MCF 10A (cell line): Measurements from ENCODE around the gene SDK2. TPM values are rescaled to one million over a fixed set of nuclear protein-coding genes. Genes with fewer than 3 reads are reported as not detected.

Source experiments
- BruUV-seq: library from RNA; stranded (reverse); fragments of 400-500 nt; replicated peaks from 2 replicates; lab custom pipeline; 2021; lab: Mats Ljungman, UMichigan
- CTCF ChIA-PET: fragments of 300-600 bp; sonication (Branson Sonifier 250); formaldehyde crosslinking; extraction: SDS; loops from one replicate; lab custom pipeline; 2021; ENCODE audit warnings: antibody characterized with exemption, inconsistent platforms; lab: Yijun Ruan, JAX
- POLR2A ChIA-PET: fragments of 300-600, 350-650 bp; sonication (Branson Sonifier 250); formaldehyde crosslinking; extraction: SDS; loops from one replicate; lab custom pipeline; 2020; ENCODE audit warnings: antibody characterized with exemption, inconsistent platforms; lab: Yijun Ruan, JAX
- DNase-seq: peaks from one replicate; pipeline ENCODE4 v3.0.0-alpha.2; 2018; ENCODE audit not compliant: unreplicated experiment
- H3K27ac Mint-ChIP-seq: one replicate; pipeline ENCODE4 v1.8.0; 2022; ENCODE audit warnings: mild to moderate bottlenecking, low read depth, mixed read lengths; ENCODE audit not compliant: unreplicated experiment
- H3K27me3 Mint-ChIP-seq: one replicate; pipeline ENCODE4 v1.8.0; 2022; ENCODE audit warnings: mixed read lengths; ENCODE audit not compliant: insufficient read depth, unreplicated experiment
- H3K36me3 Mint-ChIP-seq: one replicate; pipeline ENCODE4 v1.8.0; 2022; ENCODE audit warnings: mild to moderate bottlenecking, moderate library complexity, mixed read lengths; ENCODE audit not compliant: insufficient read depth, unreplicated experiment
- H3K4me1 Mint-ChIP-seq: one replicate; pipeline ENCODE4 v1.8.0; 2022; ENCODE audit warnings: mixed read lengths; ENCODE audit not compliant: insufficient read depth, unreplicated experiment
- H3K4me3 Mint-ChIP-seq: one replicate; pipeline ENCODE4 v1.8.0; 2022; ENCODE audit warnings: mild to moderate bottlenecking, moderate library complexity, mixed read lengths; ENCODE audit not compliant: unreplicated experiment
- H3K9me3 Mint-ChIP-seq: one replicate; pipeline ENCODE4 v1.8.0; 2022; ENCODE audit warnings: mixed read lengths; ENCODE audit not compliant: unreplicated experiment
- CTCF ChIP-seq: fragments of 200-600 bp; IDR thresholded peaks from one replicate; pipeline ENCODE4 v1.8.0; 2022; ENCODE audit warnings: antibody characterized with exemption, mild to moderate bottlenecking; ENCODE audit not compliant: unreplicated experiment
- intact Hi-C: fragments of 100-400 bp; cut with micrococcal nuclease; formaldehyde crosslinking; loops from 2 replicates; pipeline ENCODE4 v1.14.1; 2022
- total RNA-seq: library from RNA; stranded (reverse); gene quantifications from 2 replicates; pipeline ENCODE4 v1.2.3, GENCODE V29; 2022

Gene SDK2
- total RNA-seq, 1 experiment from 2014 or later = not detected

GRCh38 chr17:73435412-73435811, 208.8 kb downstream of the SDK2 start:
- DNase-seq = no peak
- peaks cover 5% of the 10 kb centered on the region for H3K36me3 Mint-ChIP-seq
- CTCF ChIA-PET = no interaction called here
- intact Hi-C loops = no loop called here
- H3K27ac Mint-ChIP-seq = no peak overlapping the region
- no peak overlapping the region for H3K4me3 Mint-ChIP-seq
- no peaks in the 10 kb centered on the region for H3K4me1 Mint-ChIP-seq
- BruUV-seq = no TSS peak
- no peak for TF ChIP-seq CTCF
- peaks cover 29% of the 10 kb centered on the region for H3K27me3 Mint-ChIP-seq
- H3K9me3 Mint-ChIP-seq = no peaks in the 10 kb centered on the region
- POLR2A ChIA-PET = no interaction called here

- Mint-ChIP-seq H3K9me3 (no peaks in the 10 kb centered on the region), H3K4me3 (no peak overlapping the region), H3K27me3 (peaks cover 29% of the 10 kb centered on the region), H3K36me3 (no peaks in the 10 kb centered on the region), H3K27ac (no peak overlapping the region), H3K4me1 (no peaks in the 10 kb centered on the region)
- DNase-seq = no peak
- intact Hi-C loops = no loop called here
- no peak for TF ChIP-seq CTCF
- ChIA-PET CTCF (no interaction called here), POLR2A (no interaction called here)
- BruUV-seq = no TSS peak
Measured at GRCh38 chr17:73434154-73434553, 210.1 kb downstream of the SDK2 start.

- BruUV-seq = no TSS peak
- Mint-ChIP-seq H3K9me3 (no peaks in the 10 kb centered on the region), H3K27me3 (peaks cover 22% of the 10 kb centered on the region), H3K4me1 (no peaks in the 10 kb centered on the region), H3K36me3 (no peaks in the 10 kb centered on the region), H3K4me3 (no peak overlapping the region), H3K27ac (no peak overlapping the region)
- intact Hi-C loops = no loop called here
- TF ChIP-seq CTCF = no peak
- CTCF ChIA-PET = interaction anchor here (0.6 to 1.1 kb wide), 2 partner anchors 59 to 744 kb away, joined by 3 to 4 read pairs; no protein-coding TSS in a partner anchor
- POLR2A ChIA-PET = no interaction called here
- DNase-seq = no peak
Measured at GRCh38 chr17:73433501-73433900, 210.7 kb downstream of the SDK2 start.

GRCh38 chr17:73432624-73433190, 211.5 kb downstream of the SDK2 start:
- Mint-ChIP-seq H3K4me3 (no peak overlapping the region), H3K9me3 (no peaks in the 10 kb centered on the region), H3K27ac (no peak overlapping the region), H3K36me3 (no peaks in the 10 kb centered on the region), H3K27me3 (peaks cover 15% of the 10 kb centered on the region), H3K4me1 (no peaks in the 10 kb centered on the region)
- BruUV-seq = no TSS peak
- CTCF ChIA-PET = interaction anchor here (1.1 kb wide), 1 partner anchor 745 kb away, joined by 3 read pairs; no protein-coding TSS in a partner anchor
- POLR2A ChIA-PET = no interaction called here
- intact Hi-C loops = no loop called here
- no peak for DNase-seq
- TF ChIP-seq CTCF = no peak
